OCI-LY1 (cell line): ENCODE results near the gene SYT1.
A peak's percentile ranks its signal among the peaks of the same experiment; 100 is the strongest.

ENCODE experiments used
- H2AFZ ChIP-seq: fragments of 200-600 bp; sonication (generic), shearing (Covaris generic); 2 replicates; pipeline ENCODE4 v1.6.0; 2014; ENCODE audit warnings: antibody characterized with exemption, mild to moderate bottlenecking, low read length
- H3F3A ChIP-seq: fragments of 200-600 bp; sonication (generic), shearing (Covaris generic); 2 replicates; pipeline ENCODE4 v1.6.0; 2014; ENCODE audit warnings: mild to moderate bottlenecking, antibody characterized with exemption, low read length, moderate library complexity; ENCODE audit not compliant: insufficient read depth
- H3K27ac ChIP-seq: fragments of 200-600 bp; sonication (generic); 2 replicates; pipeline ENCODE4 v1.5.1; 2014; ENCODE audit warnings: low read length, mixed run types, mild to moderate bottlenecking, low read depth; ENCODE audit not compliant: poor library complexity, severe bottlenecking
- H3K27me3 ChIP-seq: fragments of 200-600 bp; sonication (generic); 2 replicates; pipeline ENCODE4 v1.6.0; 2014; ENCODE audit warnings: antibody characterized with exemption, mild to moderate bottlenecking, low read length, moderate library complexity; ENCODE audit not compliant: insufficient read depth
- H3K36me3 ChIP-seq: fragments of 200-600 bp; sonication (generic); 2 replicates; pipeline ENCODE4 v1.6.1; 2014; ENCODE audit warnings: mild to moderate bottlenecking, antibody characterized with exemption, low read length, moderate library complexity, mixed read lengths; ENCODE audit not compliant: insufficient read depth
- H3K4me1 ChIP-seq: fragments of 200-600 bp; sonication (generic); 2 replicates; pipeline ENCODE4 v1.5.1; 2014; ENCODE audit warnings: mild to moderate bottlenecking, low read length, moderate library complexity; ENCODE audit not compliant: insufficient read depth, severe bottlenecking
- H3K4me2 ChIP-seq: fragments of 200-600 bp; sonication (generic), shearing (Covaris generic); 2 replicates; pipeline ENCODE4 v1.6.1; 2014; ENCODE audit warnings: low read length
- H3K4me3 ChIP-seq: fragments of 200-600 bp; sonication (generic); 2 replicates; pipeline ENCODE4 v1.5.1; 2014; ENCODE audit warnings: low read length, low read depth, mild to moderate bottlenecking, mixed read lengths; ENCODE audit not compliant: poor library complexity, severe bottlenecking
- H3K79me2 ChIP-seq: fragments of 200-600 bp; shearing (Covaris generic); 2 replicates; pipeline ENCODE4 v1.6.1; 2016; ENCODE audit warnings: mixed run types, low read length, mixed read lengths; ENCODE audit not compliant: insufficient read depth
- H3K9ac ChIP-seq: fragments of 200-600 bp; sonication (generic), shearing (Covaris generic); 2 replicates; pipeline ENCODE4 v1.6.1; 2014; ENCODE audit warnings: mild to moderate bottlenecking, low read length, mixed read lengths
- H3K9me2 ChIP-seq: fragments of 200-600 bp; sonication (generic), shearing (Covaris generic); 2 replicates; pipeline ENCODE4 v1.6.1; 2014; ENCODE audit warnings: low read depth, mild to moderate bottlenecking, low read length, mixed read lengths
- H3K9me3 ChIP-seq: fragments of 200-600 bp; shearing (Covaris generic); 2 replicates; pipeline ENCODE4 v1.6.1; 2014; ENCODE audit warnings: low read length, mixed read lengths
- H4K20me1 ChIP-seq: fragments of 200-600 bp; sonication (generic), shearing (Covaris generic); 2 replicates; pipeline ENCODE4 v1.6.0; 2016; ENCODE audit warnings: mild to moderate bottlenecking, low read length; ENCODE audit not compliant: insufficient read depth
- EZH2 ChIP-seq: fragments of 200-600 bp; sonication (generic), shearing (Covaris generic); IDR thresholded peaks from 2 replicates; pipeline ENCODE4 v1.8.0; 2017; ENCODE audit warnings: borderline replicate concordance, mixed run types, mild to moderate bottlenecking, antibody characterized with exemption, low read length, moderate library complexity, mixed read lengths
- TF ChIP-seq, protein P1 (sequence below): fragments of 200-600 bp; sonication (generic), shearing (Covaris generic); IDR thresholded peaks from 2 replicates; pipeline ENCODE4 v1.5.1; 2017; ENCODE audit warnings: mild to moderate bottlenecking, antibody characterized with exemption, low read length, moderate library complexity, mixed read lengths

SYT1 gene

GRCh38 chr12:79121486-79121885 lies 256.9 kb downstream of the SYT1 start:
- no peaks in the 10 kb centered on the region for H3K79me2 ChIP-seq
- TF ChIP-seq, protein P1, sequence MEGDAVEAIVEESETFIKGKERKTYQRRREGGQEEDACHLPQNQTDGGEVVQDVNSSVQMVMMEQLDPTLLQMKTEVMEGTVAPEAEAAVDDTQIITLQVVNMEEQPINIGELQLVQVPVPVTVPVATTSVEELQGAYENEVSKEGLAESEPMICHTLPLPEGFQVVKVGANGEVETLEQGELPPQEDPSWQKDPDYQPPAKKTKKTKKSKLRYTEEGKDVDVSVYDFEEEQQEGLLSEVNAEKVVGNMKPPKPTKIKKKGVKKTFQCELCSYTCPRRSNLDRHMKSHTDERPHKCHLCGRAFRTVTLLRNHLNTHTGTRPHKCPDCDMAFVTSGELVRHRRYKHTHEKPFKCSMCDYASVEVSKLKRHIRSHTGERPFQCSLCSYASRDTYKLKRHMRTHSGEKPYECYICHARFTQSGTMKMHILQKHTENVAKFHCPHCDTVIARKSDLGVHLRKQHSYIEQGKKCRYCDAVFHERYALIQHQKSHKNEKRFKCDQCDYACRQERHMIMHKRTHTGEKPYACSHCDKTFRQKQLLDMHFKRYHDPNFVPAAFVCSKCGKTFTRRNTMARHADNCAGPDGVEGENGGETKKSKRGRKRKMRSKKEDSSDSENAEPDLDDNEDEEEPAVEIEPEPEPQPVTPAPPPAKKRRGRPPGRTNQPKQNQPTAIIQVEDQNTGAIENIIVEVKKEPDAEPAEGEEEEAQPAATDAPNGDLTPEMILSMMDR: peak; percentile 44; the same call in 1 of the 2 replicates
- TF ChIP-seq EZH2: no peak
- H4K20me1 ChIP-seq: no peaks in the 10 kb centered on the region
- no peaks in the 10 kb centered on the region for H3K9me2 ChIP-seq
- no peak overlapping the region for H3K27ac ChIP-seq
- H3K4me3 ChIP-seq: no peak overlapping the region
- H3F3A ChIP-seq: no peaks in the 10 kb centered on the region
- no peak overlapping the region for H2AFZ ChIP-seq
- no peaks in the 10 kb centered on the region for H3K4me1 ChIP-seq
- no peak overlapping the region for H3K4me2 ChIP-seq
- no peaks in the 10 kb centered on the region for H3K9me3 ChIP-seq
- no peaks in the 10 kb centered on the region for H3K36me3 ChIP-seq
- H3K27me3 ChIP-seq: no peaks in the 10 kb centered on the region
- H3K9ac ChIP-seq: no peak overlapping the region

DNA sequence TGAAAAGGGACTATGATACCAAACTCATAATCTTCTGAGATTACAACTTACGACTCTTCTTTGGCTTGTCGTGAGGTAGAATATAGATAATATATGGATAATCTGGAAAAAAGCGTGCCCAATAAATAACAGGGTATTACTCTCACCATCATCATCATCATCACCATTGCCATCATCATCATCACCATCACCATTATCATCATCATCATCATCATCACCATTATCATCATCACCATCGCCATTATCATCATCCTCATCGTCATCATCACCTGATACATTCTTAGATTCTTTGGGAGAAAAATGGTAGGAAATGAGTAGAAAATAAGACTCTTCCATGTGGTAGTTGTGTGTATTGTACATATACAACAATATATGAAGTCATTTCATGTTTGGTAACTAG lies 259.8 kb downstream of the SYT1 start:
- H2AFZ ChIP-seq: no peak overlapping the region
- TF ChIP-seq, protein P1: no peak
- no peak for TF ChIP-seq EZH2
- no peak overlapping the region for H3K9ac ChIP-seq
- H3K9me2 ChIP-seq: no peaks in the 10 kb centered on the region
- no peaks in the 10 kb centered on the region for H3K9me3 ChIP-seq
- no peaks in the 10 kb centered on the region for H3K79me2 ChIP-seq
- no peak overlapping the region for H3K4me2 ChIP-seq
- H3K4me3 ChIP-seq: no peak overlapping the region
- H3F3A ChIP-seq: no peaks in the 10 kb centered on the region
- no peak overlapping the region for H3K27ac ChIP-seq
- H3K4me1 ChIP-seq: no peaks in the 10 kb centered on the region
- H4K20me1 ChIP-seq: no peaks in the 10 kb centered on the region
- H3K27me3 ChIP-seq: no peaks in the 10 kb centered on the region
- no peaks in the 10 kb centered on the region for H3K36me3 ChIP-seq

GRCh38 chr12:79125358-79125757 lies 260.8 kb downstream of the SYT1 start:
- Histone ChIP-seq H3F3A (no peaks in the 10 kb centered on the region), H3K79me2 (no peaks in the 10 kb centered on the region), H3K9ac (no peak overlapping the region), H3K27ac (no peak overlapping the region), H4K20me1 (no peaks in the 10 kb centered on the region), H3K27me3 (no peaks in the 10 kb centered on the region), H3K9me2 (no peaks in the 10 kb centered on the region), H3K9me3 (no peaks in the 10 kb centered on the region), H3K36me3 (no peaks in the 10 kb centered on the region), H2AFZ (no peak overlapping the region), H3K4me1 (no peaks in the 10 kb centered on the region), H3K4me3 (no peak overlapping the region), H3K4me2 (no peak overlapping the region)
- no peak for TF ChIP-seq EZH2
- TF ChIP-seq, protein P1: no peak
